Measurements from ENCODE around the gene RSRC1.

DNA sequence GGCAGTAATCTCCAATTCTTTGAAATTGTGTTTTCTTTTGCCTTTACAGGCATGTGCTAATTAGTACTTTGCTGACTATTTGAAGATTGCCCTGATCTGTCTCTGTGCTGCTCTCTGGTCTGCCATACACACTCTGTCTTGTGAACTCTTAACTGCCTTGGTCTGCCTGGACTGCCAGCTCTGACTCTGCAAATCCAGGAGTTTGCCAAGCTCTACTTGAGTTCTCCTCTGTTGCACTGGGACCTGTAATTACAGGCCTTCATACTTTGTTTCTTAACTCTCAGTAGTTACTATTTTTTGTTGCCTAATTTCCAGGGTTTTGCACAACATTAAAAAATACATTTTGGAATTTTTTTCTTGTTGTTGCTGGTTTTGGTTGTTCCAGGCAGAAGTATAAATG lies 155.0 kb downstream of the RSRC1 start:
- TF ChIP-seq, protein P1, sequence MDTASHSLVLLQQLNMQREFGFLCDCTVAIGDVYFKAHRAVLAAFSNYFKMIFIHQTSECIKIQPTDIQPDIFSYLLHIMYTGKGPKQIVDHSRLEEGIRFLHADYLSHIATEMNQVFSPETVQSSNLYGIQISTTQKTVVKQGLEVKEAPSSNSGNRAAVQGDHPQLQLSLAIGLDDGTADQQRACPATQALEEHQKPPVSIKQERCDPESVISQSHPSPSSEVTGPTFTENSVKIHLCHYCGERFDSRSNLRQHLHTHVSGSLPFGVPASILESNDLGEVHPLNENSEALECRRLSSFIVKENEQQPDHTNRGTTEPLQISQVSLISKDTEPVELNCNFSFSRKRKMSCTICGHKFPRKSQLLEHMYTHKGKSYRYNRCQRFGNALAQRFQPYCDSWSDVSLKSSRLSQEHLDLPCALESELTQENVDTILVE (CRISPR knock-in tag; IDR thresholded peaks at IDR 0.05), result no peak
- TF ChIP-seq, protein P2, sequence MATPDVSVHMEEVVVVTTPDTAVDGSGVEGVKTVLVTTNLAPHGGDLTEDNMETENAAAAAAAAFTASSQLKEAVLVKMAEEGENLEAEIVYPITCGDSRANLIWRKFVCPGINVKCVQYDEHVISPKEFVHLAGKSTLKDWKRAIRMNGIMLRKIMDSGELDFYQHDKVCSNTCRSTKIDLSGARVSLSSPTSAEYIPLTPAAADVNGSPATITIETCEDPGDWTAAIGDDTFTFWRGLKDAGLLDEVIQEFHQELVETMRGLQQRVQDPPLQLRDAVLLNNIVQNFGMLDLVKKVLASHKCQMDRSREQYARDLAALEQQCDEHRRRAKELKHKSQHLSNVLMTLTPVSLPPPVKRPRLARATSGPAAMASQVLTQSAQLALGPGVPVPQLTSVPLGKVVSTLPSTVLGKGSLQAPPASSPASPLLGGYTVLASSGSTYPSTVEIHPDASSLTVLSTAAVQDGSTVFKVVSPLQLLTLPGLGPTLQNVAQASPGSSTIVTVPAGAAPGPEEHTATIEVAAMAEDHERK (CRISPR knock-in tag; IDR thresholded peaks at IDR 0.05; ENCODE audit: low read depth), result no peak
- TF ChIP-seq KLF12 (CRISPR knock-in tag; IDR thresholded peaks at IDR 0.05; ENCODE audit: borderline replicate concordance), result no peak
- no peak for TF ChIP-seq EZH2 (conservative IDR thresholded peaks at IDR 0.05; ENCODE audit: low read depth, low read length)
- no peak for TF ChIP-seq CBX2 (IDR thresholded peaks at IDR 0.05; ENCODE audit: low read depth, low read length)
- no peak for TF ChIP-seq CBX2 (CRISPR knock-in tag; IDR thresholded peaks at IDR 0.05; ENCODE audit: low read depth)

Measured in HepG2 (cell line).